Upper lobe of right lung (tissue), 1 donor: ENCODE results near the gene ERVH48-1. TPM values are rescaled to one million over a fixed set of nuclear protein-coding genes. Genes with fewer than 3 reads are reported as not detected.
"Not testable (repeated sequence)": the region's sequence is repeated elsewhere in the genome, so short reads cannot be mapped to it uniquely, and the experiment has no call there.

Experiments
- ATAC-seq: fragments of 200-7000 bp; cut with Tn5 transposase; one replicate; pipeline ENCODE4 v1.9.1; 2020; ENCODE audit warnings: mild to moderate bottlenecking, moderate library complexity
- DNase-seq: peaks from one replicate; pipeline ENCODE4 v3.0.0-alpha.2; 2020
- H3K27ac ChIP-seq: fragments of 200-600 bp; one replicate; pipeline ENCODE4 v1.8.0; 2022
- H3K27me3 ChIP-seq: fragments of 200-600 bp; one replicate; pipeline ENCODE4 v1.8.0; 2022; ENCODE audit warnings: mild to moderate bottlenecking
- H3K36me3 ChIP-seq: fragments of 200-600 bp; one replicate; pipeline ENCODE4 v1.8.0; 2022
- H3K4me1 ChIP-seq: fragments of 200-600 bp; one replicate; pipeline ENCODE4 v1.8.0; 2022
- H3K4me3 ChIP-seq: fragments of 200-600 bp; one replicate; pipeline ENCODE4 v1.8.0; 2022; ENCODE audit warnings: mild to moderate bottlenecking
- H3K9me3 ChIP-seq: fragments of 200-600 bp; one replicate; pipeline ENCODE4 v1.8.0; 2022
- CTCF ChIP-seq: fragments of 200-600 bp; IDR thresholded peaks from one replicate; pipeline ENCODE4 v1.8.0; 2022; ENCODE audit warnings: antibody characterized with exemption
- intact Hi-C: fragments of 100-400 bp; cut with DNase I; formaldehyde crosslinking; loops from one replicate; pipeline ENCODE4 v1.11.0; 2022
- total RNA-seq: library from RNA; stranded (reverse); fragmentation: NEBNext Ultra II Directional; extraction: Animal tissue kit (Norgen Biotek cat#: 25700); gene quantifications from one replicate; pipeline ENCODE4 v1.2.1, GENCODE V29; 2021
- donor health status: DM: no; HTN: yes; CAD: no; lungs with severe emphysema.

Gene ERVH48-1
- total RNA-seq, 1 donor from 2014 or later: not detected

- ATAC-seq (no peak), DNase-seq (no peak)
- H3K9me3 ChIP-seq: no peaks in the 10 kb centered on the region
- H3K4me3 ChIP-seq: no peak overlapping the region
- no peaks in the 10 kb centered on the region for H3K36me3 ChIP-seq
- TF ChIP-seq CTCF: no peak
- H3K27ac ChIP-seq: no peak overlapping the region
- H3K27me3 ChIP-seq: no peaks in the 10 kb centered on the region
- H3K4me1 ChIP-seq: peaks cover 6% of the 10 kb centered on the region
- intact Hi-C loops: no loop called here
Observed at GRCh38 chr21:42969193-42969600, 43.8 kb upstream of the ERVH48-1 start.

DNA sequence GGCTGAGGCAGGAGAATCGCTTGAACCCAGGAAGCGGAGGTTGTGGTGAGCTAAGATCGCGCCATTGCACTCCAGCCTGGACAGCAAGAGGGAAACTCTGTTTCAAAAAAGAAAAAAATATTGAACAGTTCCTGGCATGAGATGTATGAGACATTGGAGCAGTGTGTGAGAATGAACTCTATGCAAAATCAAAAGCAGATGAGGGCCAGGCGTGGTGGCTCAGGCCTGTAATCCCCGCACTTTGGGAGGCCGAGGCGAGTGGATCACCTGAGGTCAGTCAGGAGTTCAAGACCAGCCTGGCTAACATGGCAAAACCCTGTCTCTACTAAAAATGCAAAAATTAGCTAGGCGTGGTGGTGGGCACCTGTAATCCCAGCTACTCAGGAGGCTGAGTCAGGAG lies 42.2 kb upstream of the ERVH48-1 start:
- ATAC-seq, DNase-seq, H3K4me1 ChIP-seq, H3K4me3 ChIP-seq, H3K9me3 ChIP-seq, intact Hi-C loops, H3K27ac ChIP-seq, H3K27me3 ChIP-seq, H3K36me3 ChIP-seq: not testable (repeated sequence)

- intact Hi-C loops: no loop called here
- no peak for TF ChIP-seq CTCF
- Histone ChIP-seq H3K4me3 (no peak overlapping the region), H3K9me3 (no peaks in the 10 kb centered on the region), H3K36me3 (no peaks in the 10 kb centered on the region), H3K4me1 (no peaks in the 10 kb centered on the region), H3K27me3 (no peaks in the 10 kb centered on the region), H3K27ac (no peak overlapping the region)
- no peak for DNase-seq
- ATAC-seq: no peak
Observed at GRCh38 chr21:42965211-42965560, 39.8 kb upstream of the ERVH48-1 start.

DNA sequence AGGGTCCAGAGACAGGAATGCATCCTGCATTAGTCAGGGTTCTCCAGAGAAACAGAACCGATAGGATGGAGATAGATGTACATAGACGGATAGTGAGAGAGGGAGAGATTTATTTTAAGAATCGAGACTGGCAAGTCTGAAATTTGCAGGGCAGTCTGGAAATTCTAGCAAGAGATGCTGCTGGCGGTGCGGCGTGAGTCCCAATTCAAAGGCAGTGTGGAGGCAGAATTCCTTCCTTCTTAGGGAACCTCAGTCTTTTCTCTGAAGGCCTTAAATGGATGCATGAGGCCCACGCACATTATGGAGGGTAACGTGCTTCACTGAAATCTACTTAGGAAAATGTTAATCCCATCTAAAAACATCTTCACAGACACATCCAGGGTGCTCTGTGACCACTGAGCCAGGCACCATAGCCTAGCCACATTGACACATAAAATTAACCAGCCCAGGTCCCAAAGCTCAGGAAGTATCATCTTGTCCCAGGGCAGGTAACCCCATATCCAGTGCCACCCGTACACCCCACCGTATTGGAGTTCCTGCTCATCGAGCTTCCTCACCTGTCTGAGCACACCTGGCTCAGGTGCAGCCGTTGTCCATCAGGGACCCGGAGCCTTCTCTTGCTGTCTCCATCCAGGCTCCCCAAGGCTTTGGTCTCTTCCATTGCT lies 39.2 kb upstream of the ERVH48-1 start:
- DNase-seq: no peak
- Histone ChIP-seq H3K4me1 (no peaks in the 10 kb centered on the region), H3K27me3 (no peaks in the 10 kb centered on the region), H3K36me3 (no peaks in the 10 kb centered on the region), H3K9me3 (no peaks in the 10 kb centered on the region), H3K27ac (no peak overlapping the region), H3K4me3 (no peak overlapping the region)
- TF ChIP-seq CTCF: no peak
- intact Hi-C loops: no loop called here
- ATAC-seq: no peak

DNA sequence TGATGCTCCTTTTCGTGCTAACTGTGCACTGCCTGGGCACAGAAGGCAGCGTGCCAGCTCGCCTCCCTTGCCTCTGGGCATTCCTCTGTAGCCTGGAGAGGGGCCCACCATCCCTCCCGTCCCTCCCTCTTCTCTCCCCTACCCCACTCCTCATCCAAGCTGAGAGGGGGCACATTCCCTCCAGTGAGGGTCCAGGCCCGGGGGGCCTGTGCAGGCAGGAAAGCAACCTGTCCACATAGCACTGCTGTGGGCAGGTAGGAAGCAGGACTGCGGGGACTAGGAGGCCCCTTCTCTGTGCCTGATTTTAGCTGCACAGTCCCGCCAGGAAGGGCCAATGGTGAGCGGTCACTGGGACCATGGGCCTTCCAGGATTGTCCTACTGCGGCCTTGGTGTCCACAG lies 38.7 kb upstream of the ERVH48-1 start:
- TF ChIP-seq CTCF: no peak
- Histone ChIP-seq H3K27ac (no peak overlapping the region), H3K4me1 (no peaks in the 10 kb centered on the region), H3K27me3 (no peaks in the 10 kb centered on the region), H3K4me3 (no peak overlapping the region), H3K36me3 (no peaks in the 10 kb centered on the region), H3K9me3 (no peaks in the 10 kb centered on the region)
- intact Hi-C loops: no loop called here
- ATAC-seq (peak; percentile 35), DNase-seq (no peak)

DNA sequence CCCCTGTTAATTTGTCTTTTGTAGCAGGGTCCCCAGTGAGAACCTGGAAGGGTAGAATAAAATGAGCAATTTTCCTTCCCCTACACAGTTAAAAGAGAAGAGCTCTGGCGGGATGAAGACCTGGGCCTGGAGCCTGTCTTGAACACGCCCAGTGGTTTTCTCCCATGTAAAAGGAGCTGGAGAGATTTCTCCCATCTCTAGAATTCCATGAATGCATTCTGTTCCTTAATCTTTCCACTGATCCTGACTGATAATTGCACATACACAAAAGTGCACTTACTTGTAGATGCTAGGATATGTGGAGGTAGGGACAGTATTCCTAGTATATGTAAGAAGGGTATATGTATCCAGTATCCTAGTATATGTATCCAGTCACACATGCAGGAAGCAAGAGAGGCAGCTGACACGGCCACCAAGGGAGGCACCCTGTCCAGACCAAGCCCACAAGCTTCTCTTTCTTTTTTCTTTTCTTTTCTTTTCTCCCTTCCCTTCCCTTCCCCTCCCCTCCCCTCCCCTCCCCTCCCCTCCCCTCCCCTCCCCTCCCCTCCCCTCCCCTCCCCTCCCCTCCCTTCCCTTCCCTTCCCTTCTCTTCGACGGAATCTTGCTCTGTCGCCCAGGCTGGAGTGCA lies 37.1 kb upstream of the ERVH48-1 start:
- H3K36me3 ChIP-seq: no peaks in the 10 kb centered on the region
- no peak overlapping the region for H3K27ac ChIP-seq
- no peak for TF ChIP-seq CTCF
- no peaks in the 10 kb centered on the region for H3K9me3 ChIP-seq
- H3K4me1 ChIP-seq: no peaks in the 10 kb centered on the region
- no peaks in the 10 kb centered on the region for H3K27me3 ChIP-seq
- ATAC-seq (no peak), DNase-seq (no peak)
- intact Hi-C loops: no loop called here
- no peak overlapping the region for H3K4me3 ChIP-seq
